Activated CD8-positive, alpha-beta T cell treated with anti-CD3 and anti-CD28 coated beads for 36 hours (primary cell): ENCODE measurements around the gene C6. TPM values are rescaled to one million over a fixed set of nuclear protein-coding genes. Genes with fewer than 3 reads are reported as not detected.

Source experiments
- ATAC-seq: fragments of 200-7000 bp; cut with Tn5 transposase; one replicate; pipeline ENCODE4 v1.10.0; 2021; ENCODE audit warnings: mild to moderate bottlenecking, moderate library complexity
- CTCF ChIA-PET: fragments of 350-600 bp; sonication (Branson Sonifier 250); formaldehyde crosslinking; loops from one replicate; lab custom pipeline; 2021; ENCODE audit warnings: antibody characterized with exemption; lab: Charles Lee
- POLR2A ChIA-PET: fragments of 350-600 bp; sonication (Branson Sonifier 250); formaldehyde crosslinking; loops from one replicate; lab custom pipeline; 2021; ENCODE audit warnings: antibody characterized with exemption; lab: Charles Lee
- DNase-seq: peaks from one replicate; pipeline ENCODE4 v3.0.0-alpha.2; 2020
- H3K27ac Mint-ChIP-seq: one replicate; pipeline ENCODE4 v1.8.0; 2021; ENCODE audit warnings: mild to moderate bottlenecking, mixed read lengths
- H3K27me3 Mint-ChIP-seq: one replicate; pipeline ENCODE4 v1.8.0; 2021; ENCODE audit warnings: mixed read lengths
- H3K36me3 Mint-ChIP-seq: one replicate; pipeline ENCODE4 v1.8.0; 2021; ENCODE audit warnings: low read depth, mixed read lengths
- H3K4me1 Mint-ChIP-seq: one replicate; pipeline ENCODE4 v1.8.0; 2021; ENCODE audit warnings: low read depth, mixed read lengths
- H3K4me3 Mint-ChIP-seq: one replicate; pipeline ENCODE4 v1.8.0; 2021; ENCODE audit warnings: mild to moderate bottlenecking, moderate library complexity, mixed read lengths
- H3K9me3 Mint-ChIP-seq: one replicate; pipeline ENCODE4 v1.8.0; 2021; ENCODE audit warnings: mixed read lengths
- CTCF ChIP-seq: fragments of 200-600 bp; IDR thresholded peaks from one replicate; pipeline ENCODE4 v1.8.0; 2022; ENCODE audit warnings: antibody characterized with exemption, mild to moderate bottlenecking
- intact Hi-C: fragments of 100-400 bp; cut with micrococcal nuclease; formaldehyde crosslinking; loops from one replicate; pipeline ENCODE4 v1.10.0; 2022
- total RNA-seq, 2 experiments: library from RNA; stranded (reverse); gene quantifications; one replicate each; pipeline ENCODE4 v1.2.3, GENCODE V29; 2021

The C6 gene
- total RNA-seq, 2 experiments from 2014 or later = not detected

- CTCF ChIA-PET = no interaction called here
- H3K27me3 Mint-ChIP-seq = no peaks in the 10 kb centered on the region
- intact Hi-C loops = no loop called here
These were observed 30.7 kb downstream of the C6 start for GRCh38 chr5:41182666-41183065.

GRCh38 chr5:41181691-41182564, 31.4 kb downstream of the C6 start:
- intact Hi-C loops = no loop called here
- no peaks in the 10 kb centered on the region for H3K4me1 Mint-ChIP-seq
- ChIA-PET CTCF (no interaction called here), POLR2A (no interaction called here)
- H3K27ac Mint-ChIP-seq = no peak overlapping the region
- ATAC-seq = no peak
- no peaks in the 10 kb centered on the region for H3K27me3 Mint-ChIP-seq
- H3K9me3 Mint-ChIP-seq = no peaks in the 10 kb centered on the region
- DNase-seq = no peak
- H3K36me3 Mint-ChIP-seq = no peaks in the 10 kb centered on the region
- no peak for TF ChIP-seq CTCF
- H3K4me3 Mint-ChIP-seq = no peak overlapping the region

More at GRCh38 chr5:41182666-41183065, 30.7 kb downstream of the C6 start:
- no peak for ATAC-seq
- Mint-ChIP-seq H3K4me1 (no peaks in the 10 kb centered on the region), H3K27ac (no peak overlapping the region), H3K9me3 (no peaks in the 10 kb centered on the region), H3K36me3 (no peaks in the 10 kb centered on the region), H3K4me3 (no peak overlapping the region)
- DNase-seq = no peak
- TF ChIP-seq CTCF = no peak
- POLR2A ChIA-PET = no interaction called here

- ATAC-seq = no peak
- ChIA-PET POLR2A (no interaction called here), CTCF (no interaction called here)
- Mint-ChIP-seq H3K36me3 (no peaks in the 10 kb centered on the region), H3K4me3 (no peak overlapping the region), H3K27me3 (no peaks in the 10 kb centered on the region), H3K9me3 (no peaks in the 10 kb centered on the region), H3K27ac (no peak overlapping the region), H3K4me1 (no peaks in the 10 kb centered on the region)
- no peak for TF ChIP-seq CTCF
- intact Hi-C loops = no loop called here
- no peak for DNase-seq
These were observed 36.4 kb downstream of the C6 start for GRCh38 chr5:41176952-41177351.

- H3K4me3 Mint-ChIP-seq = no peak overlapping the region
- DNase-seq (no peak), ATAC-seq (no peak)
- H3K36me3 Mint-ChIP-seq = no peaks in the 10 kb centered on the region
- ChIA-PET POLR2A (no interaction called here), CTCF (no interaction called here)
- H3K4me1 Mint-ChIP-seq = no peaks in the 10 kb centered on the region
- H3K9me3 Mint-ChIP-seq = no peaks in the 10 kb centered on the region
- H3K27ac Mint-ChIP-seq = no peak overlapping the region
- intact Hi-C loops = no loop called here
- H3K27me3 Mint-ChIP-seq = no peaks in the 10 kb centered on the region
- no peak for TF ChIP-seq CTCF
These were observed 41.3 kb downstream of the C6 start for GRCh38 chr5:41172012-41172411.

GRCh38 chr5:41161271-41161670, 52.1 kb downstream of the C6 start:
- CTCF ChIA-PET = no interaction called here

More at GRCh38 chr5:41161271-41161670, 52.1 kb downstream of the C6 start:
- no peaks in the 10 kb centered on the region for H3K4me1 Mint-ChIP-seq
- no peak for TF ChIP-seq CTCF
- H3K36me3 Mint-ChIP-seq = no peaks in the 10 kb centered on the region
- no peaks in the 10 kb centered on the region for H3K9me3 Mint-ChIP-seq
- intact Hi-C loops = no loop called here
- H3K27me3 Mint-ChIP-seq = peaks cover under 1% of the 10 kb centered on the region
- no peak overlapping the region for H3K27ac Mint-ChIP-seq
- POLR2A ChIA-PET = no interaction called here
- no peak for ATAC-seq
- H3K4me3 Mint-ChIP-seq = no peak overlapping the region
- no peak for DNase-seq
